Prostate gland (tissue), 2 donors: ENCODE measurements around the gene VPS33A. TPM values are rescaled to one million over a fixed set of nuclear protein-coding genes. Genes with fewer than 3 reads are reported as not detected.
"Not testable (repeated sequence)": the region's sequence is repeated elsewhere in the genome, so short reads cannot be mapped to it uniquely, and the experiment has no call there.

Experiments used
- DNase-seq: peaks from one replicate; pipeline ENCODE4 v3.0.0-alpha.2; 2019; ENCODE audit warnings: low spot score
- H3K27ac ChIP-seq, 2 donors: fragments of 200-600 bp; sonication (generic); 2 replicates each; pipeline ENCODE4 v1.5.1; 2017 to 2019
- H3K27me3 ChIP-seq: fragments of 200-600 bp; sonication (generic); replicated peaks from 2 replicates; pipeline ENCODE4 v1.5.1; 2019; ENCODE audit not compliant: insufficient read depth
- H3K36me3 ChIP-seq, 2 donors: fragments of 200-600 bp; sonication (generic); 1 replicate in 1 of 2; 2 replicates in 1 of 2; pipeline versions ENCODE4 v1.5.1 to v1.8.1; 2017 to 2019
- H3K4me1 ChIP-seq: fragments of 200-600 bp; sonication (generic); replicated peaks from 2 replicates; pipeline ENCODE4 v1.5.1; 2019
- H3K4me3 ChIP-seq, 2 donors: fragments of 200-600 bp; sonication (generic); 2 replicates each; pipeline ENCODE4 v1.5.1; 2017 to 2019
- H3K9me3 ChIP-seq: fragments of 200-600 bp; sonication (generic); 2 replicates; pipeline ENCODE4 v1.5.1; 2017
- POLR2A ChIP-seq: fragments of 450-650 bp; IDR thresholded peaks from one replicate; pipeline ENCODE4 v1.6.1; 2016; ENCODE audit warnings: antibody characterized with exemption, mild to moderate bottlenecking
- POLR2AphosphoS5 ChIP-seq: sonication (generic); formaldehyde crosslinking; IDR thresholded peaks from one replicate; pipeline ENCODE4 v1.6.1; 2017; ENCODE audit warnings: antibody characterized with exemption
- WGBS: methylation state at CpG from one replicate; pipeline ENCODE4 v1.1.5; 2018; 5-methylcytosine and 5-hydroxymethylcytosine counted together
- intact Hi-C: fragments of 100-400 bp; cut with DNase I; formaldehyde crosslinking; loops from one replicate; pipeline ENCODE4 v1.14.2; 2022
- total RNA-seq, 2 donors: library from RNA; depleted of rRNA; stranded (reverse); fragments of >200 nt; gene quantifications; one replicate each; pipeline ENCODE4 v1.1.0, GENCODE V29; 2016
- TF ChIP-seq, protein P1 (sequence below), 4 experiments: fragments of 200-600 bp in 2 of 4; fragments of 450-650 bp in 2 of 4; sonication (generic) in 2 of 4; IDR thresholded peaks; 1 replicate in 3 of 4; 2 replicates in 1 of 4; pipeline ENCODE4 v1.5.1; 2016 to 2019; ENCODE audit warnings: antibody characterized with exemption in 4 of 4, mild to moderate bottlenecking in 2 of 4, moderate library complexity in 2 of 4

Gene VPS33A
- total RNA-seq, 2 donors from 2014 or later, result 11.3 to 23.9 TPM

DNA sequence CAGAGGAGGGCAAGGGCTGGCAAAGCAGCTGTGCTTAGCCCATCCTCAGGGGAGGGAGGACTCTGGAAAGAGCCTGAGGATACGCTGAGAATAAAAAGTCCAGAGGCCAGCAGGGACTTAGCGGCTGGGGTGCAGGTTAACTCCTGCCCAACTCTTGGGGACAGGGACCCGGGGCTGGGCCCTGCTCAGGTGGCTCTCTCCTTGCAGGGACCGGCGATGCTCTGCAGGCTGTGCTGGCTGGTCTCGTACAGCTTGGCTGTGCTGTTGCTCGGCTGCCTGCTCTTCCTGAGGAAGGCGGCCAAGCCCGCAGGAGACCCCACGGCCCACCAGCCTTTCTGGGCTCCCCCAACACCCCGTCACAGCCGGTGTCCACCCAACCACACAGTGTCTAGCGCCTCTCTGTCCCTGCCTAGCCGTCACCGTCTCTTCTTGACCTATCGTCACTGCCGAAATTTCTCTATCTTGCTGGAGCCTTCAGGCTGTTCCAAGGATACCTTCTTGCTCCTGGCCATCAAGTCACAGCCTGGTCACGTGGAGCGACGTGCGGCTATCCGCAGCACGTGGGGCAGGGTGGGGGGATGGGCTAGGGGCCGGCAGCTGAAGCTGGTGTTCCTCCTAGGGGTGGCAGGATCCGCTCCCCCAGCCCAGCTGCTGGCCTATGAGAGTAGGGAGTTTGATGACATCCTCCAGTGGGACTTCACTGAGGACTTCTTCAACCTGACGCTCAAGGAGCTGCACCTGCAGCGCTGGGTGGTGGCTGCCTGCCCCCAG, 60.0 kb downstream of the VPS33A start:
- Histone ChIP-seq H3K9me3 (no peaks in the 10 kb centered on the region), H3K4me1 (no peaks in the 10 kb centered on the region), H3K36me3 (peaks cover 6 to 8% of the 10 kb centered on the region in 2 donors), H3K4me3 (no peak overlapping the region), H3K27ac (no peak overlapping the region), H3K27me3 (no peaks in the 10 kb centered on the region)
- TF ChIP-seq POLR2AphosphoS5 (no peak), POLR2A (no peak)
- TF ChIP-seq, protein P1, sequence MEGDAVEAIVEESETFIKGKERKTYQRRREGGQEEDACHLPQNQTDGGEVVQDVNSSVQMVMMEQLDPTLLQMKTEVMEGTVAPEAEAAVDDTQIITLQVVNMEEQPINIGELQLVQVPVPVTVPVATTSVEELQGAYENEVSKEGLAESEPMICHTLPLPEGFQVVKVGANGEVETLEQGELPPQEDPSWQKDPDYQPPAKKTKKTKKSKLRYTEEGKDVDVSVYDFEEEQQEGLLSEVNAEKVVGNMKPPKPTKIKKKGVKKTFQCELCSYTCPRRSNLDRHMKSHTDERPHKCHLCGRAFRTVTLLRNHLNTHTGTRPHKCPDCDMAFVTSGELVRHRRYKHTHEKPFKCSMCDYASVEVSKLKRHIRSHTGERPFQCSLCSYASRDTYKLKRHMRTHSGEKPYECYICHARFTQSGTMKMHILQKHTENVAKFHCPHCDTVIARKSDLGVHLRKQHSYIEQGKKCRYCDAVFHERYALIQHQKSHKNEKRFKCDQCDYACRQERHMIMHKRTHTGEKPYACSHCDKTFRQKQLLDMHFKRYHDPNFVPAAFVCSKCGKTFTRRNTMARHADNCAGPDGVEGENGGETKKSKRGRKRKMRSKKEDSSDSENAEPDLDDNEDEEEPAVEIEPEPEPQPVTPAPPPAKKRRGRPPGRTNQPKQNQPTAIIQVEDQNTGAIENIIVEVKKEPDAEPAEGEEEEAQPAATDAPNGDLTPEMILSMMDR (IDR thresholded peaks at IDR 0.05), result no peak
- intact Hi-C loops, result no loop called here
- 68% methylated on average over 27 of the region's 27 CpGs for WGBS
- DNase-seq, result no peak

DNA sequence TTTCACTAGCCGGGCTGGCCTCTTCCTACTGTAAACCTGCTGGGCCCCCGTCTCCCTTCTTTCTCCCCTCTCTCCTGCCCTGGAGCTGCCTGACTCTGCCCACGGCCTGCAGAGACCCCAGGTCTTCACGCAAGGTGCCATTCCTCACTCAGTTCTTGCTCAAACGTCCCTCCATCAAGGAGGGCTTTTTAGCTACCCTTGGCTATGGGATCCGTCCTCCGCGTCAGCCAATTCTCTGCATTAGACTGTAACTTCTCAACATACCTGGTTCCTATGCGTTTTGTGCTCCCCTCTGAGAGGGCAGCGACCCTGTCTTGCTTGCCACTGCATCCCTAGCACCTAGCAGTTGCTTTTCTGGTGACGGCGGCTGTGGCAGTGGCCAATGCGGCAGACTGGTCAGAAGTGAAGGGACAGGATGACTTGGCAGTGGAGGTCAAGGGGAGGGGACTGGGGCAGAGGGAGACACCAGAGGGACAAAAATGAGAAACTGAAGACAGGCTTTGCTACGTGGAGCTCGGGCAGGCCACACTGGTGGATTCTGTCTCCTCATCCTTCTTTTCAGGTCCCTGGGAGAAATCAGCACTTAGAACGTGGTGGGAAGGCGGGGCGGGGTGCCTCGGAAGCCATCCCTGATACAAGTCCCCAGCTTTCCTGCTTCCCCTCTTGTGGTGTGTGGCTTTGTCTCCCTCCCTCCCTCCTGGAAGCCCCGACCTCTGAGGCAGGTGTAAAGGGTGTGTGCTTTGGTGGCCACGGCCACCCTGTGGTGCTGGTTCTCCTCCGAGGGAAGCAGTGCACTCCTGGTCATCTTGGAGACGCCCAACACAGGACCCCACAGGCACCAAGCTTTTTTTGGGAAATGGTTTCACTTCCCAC, 61.0 kb downstream of the VPS33A start:
- Histone ChIP-seq H3K27me3 (no peaks in the 10 kb centered on the region), H3K9me3 (no peaks in the 10 kb centered on the region), H3K4me3 (no peak overlapping the region), H3K4me1 (no peaks in the 10 kb centered on the region), H3K36me3 (peaks cover 6 to 8% of the 10 kb centered on the region in 2 donors), H3K27ac (no peak overlapping the region)
- intact Hi-C loops, result no loop called here
- no peak for TF ChIP-seq POLR2A
- TF ChIP-seq POLR2AphosphoS5, result no peak
- TF ChIP-seq, protein P1 (IDR thresholded peaks at IDR 0.05), result no peak
- 51% methylated on average over 23 of the region's 23 CpGs for WGBS
- DNase-seq, result no peak

DNA sequence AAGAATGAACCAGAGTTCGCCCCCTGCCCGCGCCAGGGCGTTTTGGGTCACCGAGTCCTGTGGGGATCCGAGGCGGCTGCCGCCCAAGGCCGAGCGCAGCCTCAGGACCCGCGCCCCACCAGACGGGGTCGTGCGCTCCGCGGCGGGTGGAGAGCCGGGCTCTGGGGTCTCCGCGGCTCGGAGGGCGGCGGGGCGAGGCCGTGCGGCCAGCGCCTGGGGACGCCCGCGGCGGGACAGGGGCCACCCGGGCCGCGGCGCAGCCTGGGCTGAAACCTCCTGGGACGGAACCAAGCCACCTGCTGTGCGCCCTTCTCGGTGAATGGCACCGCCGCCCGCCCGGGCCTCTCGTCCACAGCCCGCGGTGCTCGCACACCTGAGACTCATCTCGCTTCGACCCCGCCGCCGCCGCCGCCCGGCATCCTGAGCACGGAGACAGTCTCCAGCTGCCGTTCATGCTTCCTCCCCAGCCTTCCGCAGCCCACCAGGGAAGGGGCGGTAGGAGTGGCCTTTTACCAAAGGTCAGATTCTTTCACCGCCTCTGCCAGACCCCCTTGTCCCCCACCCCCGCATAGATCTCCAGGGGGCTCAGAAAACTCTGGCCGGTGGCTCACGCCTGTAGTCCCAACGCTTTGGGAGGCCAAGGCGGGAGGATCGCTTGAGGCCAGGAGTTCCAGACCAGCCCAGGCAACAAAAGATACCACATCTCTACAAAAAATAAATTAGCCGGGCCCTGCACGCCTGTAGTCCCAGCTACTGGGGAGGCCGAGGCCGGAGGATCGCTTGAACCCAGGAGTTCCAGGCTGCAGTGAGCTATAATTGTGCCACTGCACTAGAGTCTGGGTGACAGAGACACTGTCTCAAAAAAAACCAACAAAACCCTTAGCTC, 61.9 kb downstream of the VPS33A start:
- Histone ChIP-seq H3K9me3 (no peaks in the 10 kb centered on the region), H3K4me1 (no peaks in the 10 kb centered on the region), H3K27me3 (no peaks in the 10 kb centered on the region), H3K4me3 (peak overlapping the region; percentile 34 to 49), H3K36me3 (peaks cover 6 to 8% of the 10 kb centered on the region in 2 donors), H3K27ac (no peak overlapping the region)
- intact Hi-C loops, result no loop called here
- WGBS, result 18% methylated on average over 52 of the region's 71 CpGs
- no peak for DNase-seq
- TF ChIP-seq, protein P1 (IDR thresholded peaks at IDR 0.05), result no peak
- TF ChIP-seq POLR2AphosphoS5, result no peak
- no peak for TF ChIP-seq POLR2A

DNA sequence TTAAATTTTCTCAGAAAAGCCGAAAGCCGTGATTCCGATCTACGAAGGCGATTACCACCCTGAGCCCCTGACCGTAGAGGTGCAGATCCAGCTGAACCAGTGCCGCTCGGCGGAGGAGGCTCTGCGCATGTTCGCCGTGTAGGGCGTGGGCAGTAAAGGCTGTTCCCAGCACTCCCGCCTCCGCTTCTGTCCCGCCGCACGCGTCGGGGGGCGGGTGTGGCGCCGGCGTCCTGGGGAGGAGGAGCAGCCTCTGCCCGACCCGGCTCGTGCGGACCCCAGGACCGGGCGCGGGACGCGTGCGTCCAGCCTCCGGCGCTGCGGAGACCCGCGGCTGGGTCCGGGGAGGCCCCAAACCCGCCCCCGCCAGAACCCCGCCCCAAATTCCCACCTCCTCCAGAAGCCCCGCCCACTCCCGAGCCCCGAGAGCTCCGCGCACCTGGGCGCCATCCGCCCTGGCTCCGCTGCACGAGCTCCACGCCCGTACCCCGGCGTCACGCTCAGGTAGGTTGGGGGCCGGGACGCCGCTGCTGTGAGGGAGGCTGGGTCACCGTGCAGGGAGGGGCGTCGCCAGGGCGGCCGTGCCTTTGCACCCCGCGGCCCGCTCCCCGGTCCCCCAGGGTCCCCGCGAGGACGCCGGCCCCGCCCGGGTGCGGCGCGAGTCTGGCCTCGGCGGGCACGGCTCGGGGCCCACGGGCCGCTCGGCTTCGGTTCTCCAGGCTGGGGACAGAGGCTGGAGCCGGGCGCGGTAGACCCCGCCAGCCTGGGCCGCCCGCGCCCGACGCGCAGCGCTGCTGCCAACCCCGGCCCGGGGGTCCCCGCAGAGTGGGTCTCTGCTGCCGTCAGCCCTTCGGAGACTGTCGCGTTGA, 62.8 kb downstream of the VPS33A start, which contains the start of gene B3GNT4:
B3GNT4 (plus strand) TSS at position 409 of the 866 bp plus-strand sequence. CDS start 910 bp downstream, outside the sequence.
- TF ChIP-seq POLR2A (no peak), POLR2AphosphoS5 (peak; percentile 62)
- TF ChIP-seq, protein P1 (IDR thresholded peaks at IDR 0.05), result no peak
- Histone ChIP-seq H3K27me3 (no peaks in the 10 kb centered on the region), H3K36me3 (peaks cover 6 to 7% of the 10 kb centered on the region in 2 donors), H3K4me3 (peak within 1 kb of the TSS; percentile 34 to 49), H3K27ac (no peak within 1 kb of the TSS), H3K4me1 (no peaks in the 10 kb centered on the region), H3K9me3 (no peaks in the 10 kb centered on the region)
- 2% methylated on average over 66 of the region's 104 CpGs for WGBS
- DNase-seq, result peak; percentile 65
- intact Hi-C loops, result no loop called here

DNA sequence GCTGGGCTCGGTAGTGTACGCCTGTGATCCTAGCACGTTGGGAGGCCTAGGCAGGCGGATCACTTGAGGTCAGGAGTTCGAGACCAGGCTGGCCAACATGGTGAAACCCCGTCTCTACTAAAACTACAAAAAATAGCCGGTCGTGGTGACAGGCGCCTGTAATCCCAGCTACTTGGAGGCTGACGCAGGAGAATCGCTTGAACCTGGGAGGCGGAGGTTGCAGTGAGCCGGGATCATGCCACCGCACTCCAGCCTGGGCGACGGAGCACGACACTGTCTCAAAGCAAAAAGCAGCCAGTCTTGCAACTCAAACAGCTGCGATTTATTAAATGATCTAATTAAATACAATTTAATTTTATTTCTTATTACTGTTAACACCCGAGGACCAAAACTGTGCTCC, 63.5 kb downstream of the VPS33A start:
- H3K27ac ChIP-seq, intact Hi-C loops, H3K4me1 ChIP-seq, H3K36me3 ChIP-seq, H3K9me3 ChIP-seq, H3K27me3 ChIP-seq, DNase-seq: not testable (repeated sequence)
- H3K4me3 ChIP-seq, result peak overlapping the region; percentile 34 to 49
- 58% methylated on average over 19 of the region's 19 CpGs for WGBS
